Measurements from ENCODE around the gene MYF5. TPM values are rescaled to one million over a fixed set of nuclear protein-coding genes. Genes with fewer than 3 reads are reported as not detected.

Gene MYF5
- total RNA-seq, 1 experiment from 2014 or later, result not detected

DNA sequence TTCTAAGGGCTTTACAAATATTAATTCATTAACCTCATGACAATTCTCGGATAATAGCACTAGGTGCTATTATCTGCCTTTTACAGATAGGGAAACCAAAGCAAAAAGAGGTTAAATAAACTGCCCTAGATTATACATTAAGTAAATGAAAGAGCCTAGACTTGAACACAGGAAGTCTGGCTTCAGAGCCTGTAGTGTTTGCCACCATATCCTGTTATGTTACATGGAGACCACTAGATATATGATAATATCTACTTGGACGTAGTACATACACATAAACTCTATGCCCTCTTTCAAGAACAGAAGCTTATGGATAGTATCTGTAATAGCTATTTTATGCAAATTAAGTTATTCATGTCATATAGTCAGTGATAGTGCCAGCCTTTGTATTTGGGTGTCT, 26.2 kb upstream of the MYF5 start (continued):
- TF ChIP-seq FOXK1 (CRISPR knock-in tag; IDR thresholded peaks at IDR 0.05), result no peak
- TF ChIP-seq ZNF671 (CRISPR knock-in tag; IDR thresholded peaks at IDR 0.05), result no peak
- TF ChIP-seq TEAD4 (CRISPR knock-in tag; IDR thresholded peaks at IDR 0.05), result no peak
- TF ChIP-seq, protein P1, sequence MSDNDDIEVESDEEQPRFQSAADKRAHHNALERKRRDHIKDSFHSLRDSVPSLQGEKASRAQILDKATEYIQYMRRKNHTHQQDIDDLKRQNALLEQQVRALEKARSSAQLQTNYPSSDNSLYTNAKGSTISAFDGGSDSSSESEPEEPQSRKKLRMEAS (CRISPR knock-in tag; IDR thresholded peaks at IDR 0.05), result no peak

DNA sequence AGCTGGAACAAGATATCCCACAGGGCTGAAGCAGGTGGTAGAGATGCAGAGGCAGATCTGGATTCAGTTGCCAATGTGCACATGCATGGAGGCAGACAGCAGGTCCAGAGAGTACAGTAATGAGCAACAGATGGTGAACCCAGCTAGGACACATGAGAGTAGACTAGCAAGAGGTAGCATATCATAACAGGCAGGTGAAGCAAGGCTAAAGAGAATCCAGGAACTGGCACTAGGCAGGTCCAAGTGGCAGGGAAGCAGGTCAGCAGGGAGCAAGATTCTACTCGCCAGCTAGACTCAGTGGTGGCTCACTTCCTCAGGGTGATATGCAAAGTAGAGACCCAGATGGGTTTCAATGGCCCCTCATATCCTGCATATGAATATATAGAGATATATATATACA, 24.6 kb upstream of the MYF5 start:
- ATAC-seq (no peak), DNase-seq (ENCODE audit: low spot score) (no peak)
- Mint-ChIP-seq H3K27me3 (ENCODE audit: low read depth) (no peaks in the 10 kb centered on the region), H3K4me3 (no peak overlapping the region), H3K4me1 (peaks cover 4% of the 10 kb centered on the region; the same call in 1 of the 2 replicates), H3K9me3 (peaks cover 2% of the 10 kb centered on the region), H3K36me3 (no peaks in the 10 kb centered on the region), H3K27ac (no peak overlapping the region)
- TF ChIP-seq, protein P2, sequence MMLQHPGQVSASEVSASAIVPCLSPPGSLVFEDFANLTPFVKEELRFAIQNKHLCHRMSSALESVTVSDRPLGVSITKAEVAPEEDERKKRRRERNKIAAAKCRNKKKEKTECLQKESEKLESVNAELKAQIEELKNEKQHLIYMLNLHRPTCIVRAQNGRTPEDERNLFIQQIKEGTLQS (CRISPR knock-in tag; conservative IDR thresholded peaks at IDR 0.05), result no peak
- TF ChIP-seq, protein P3, sequence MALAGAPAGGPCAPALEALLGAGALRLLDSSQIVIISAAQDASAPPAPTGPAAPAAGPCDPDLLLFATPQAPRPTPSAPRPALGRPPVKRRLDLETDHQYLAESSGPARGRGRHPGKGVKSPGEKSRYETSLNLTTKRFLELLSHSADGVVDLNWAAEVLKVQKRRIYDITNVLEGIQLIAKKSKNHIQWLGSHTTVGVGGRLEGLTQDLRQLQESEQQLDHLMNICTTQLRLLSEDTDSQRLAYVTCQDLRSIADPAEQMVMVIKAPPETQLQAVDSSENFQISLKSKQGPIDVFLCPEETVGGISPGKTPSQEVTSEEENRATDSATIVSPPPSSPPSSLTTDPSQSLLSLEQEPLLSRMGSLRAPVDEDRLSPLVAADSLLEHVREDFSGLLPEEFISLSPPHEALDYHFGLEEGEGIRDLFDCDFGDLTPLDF (CRISPR knock-in tag; IDR thresholded peaks at IDR 0.05), result no peak
- TF ChIP-seq NR2C2 (CRISPR knock-in tag; IDR thresholded peaks at IDR 0.05) (no peak), TP53 (CRISPR knock-in tag; IDR thresholded peaks at IDR 0.05) (no peak), ZNF423 (CRISPR knock-in tag; IDR thresholded peaks at IDR 0.05) (no peak), GTF2I (CRISPR knock-in tag; conservative IDR thresholded peaks at IDR 0.05) (no peak), ZNF416 (CRISPR knock-in tag; IDR thresholded peaks at IDR 0.05) (no peak), RORB (CRISPR knock-in tag; IDR thresholded peaks at IDR 0.05) (no peak), ATF1 (CRISPR knock-in tag; IDR thresholded peaks at IDR 0.05) (no peak), ESRRA (CRISPR knock-in tag; IDR thresholded peaks at IDR 0.05; ENCODE audit: borderline replicate concordance) (no peak), ELF4 (CRISPR knock-in tag; IDR thresholded peaks at IDR 0.05; ENCODE audit: low read depth) (no peak), JAZF1 (CRISPR knock-in tag; IDR thresholded peaks at IDR 0.05) (no peak)
- TF ChIP-seq, protein P4, sequence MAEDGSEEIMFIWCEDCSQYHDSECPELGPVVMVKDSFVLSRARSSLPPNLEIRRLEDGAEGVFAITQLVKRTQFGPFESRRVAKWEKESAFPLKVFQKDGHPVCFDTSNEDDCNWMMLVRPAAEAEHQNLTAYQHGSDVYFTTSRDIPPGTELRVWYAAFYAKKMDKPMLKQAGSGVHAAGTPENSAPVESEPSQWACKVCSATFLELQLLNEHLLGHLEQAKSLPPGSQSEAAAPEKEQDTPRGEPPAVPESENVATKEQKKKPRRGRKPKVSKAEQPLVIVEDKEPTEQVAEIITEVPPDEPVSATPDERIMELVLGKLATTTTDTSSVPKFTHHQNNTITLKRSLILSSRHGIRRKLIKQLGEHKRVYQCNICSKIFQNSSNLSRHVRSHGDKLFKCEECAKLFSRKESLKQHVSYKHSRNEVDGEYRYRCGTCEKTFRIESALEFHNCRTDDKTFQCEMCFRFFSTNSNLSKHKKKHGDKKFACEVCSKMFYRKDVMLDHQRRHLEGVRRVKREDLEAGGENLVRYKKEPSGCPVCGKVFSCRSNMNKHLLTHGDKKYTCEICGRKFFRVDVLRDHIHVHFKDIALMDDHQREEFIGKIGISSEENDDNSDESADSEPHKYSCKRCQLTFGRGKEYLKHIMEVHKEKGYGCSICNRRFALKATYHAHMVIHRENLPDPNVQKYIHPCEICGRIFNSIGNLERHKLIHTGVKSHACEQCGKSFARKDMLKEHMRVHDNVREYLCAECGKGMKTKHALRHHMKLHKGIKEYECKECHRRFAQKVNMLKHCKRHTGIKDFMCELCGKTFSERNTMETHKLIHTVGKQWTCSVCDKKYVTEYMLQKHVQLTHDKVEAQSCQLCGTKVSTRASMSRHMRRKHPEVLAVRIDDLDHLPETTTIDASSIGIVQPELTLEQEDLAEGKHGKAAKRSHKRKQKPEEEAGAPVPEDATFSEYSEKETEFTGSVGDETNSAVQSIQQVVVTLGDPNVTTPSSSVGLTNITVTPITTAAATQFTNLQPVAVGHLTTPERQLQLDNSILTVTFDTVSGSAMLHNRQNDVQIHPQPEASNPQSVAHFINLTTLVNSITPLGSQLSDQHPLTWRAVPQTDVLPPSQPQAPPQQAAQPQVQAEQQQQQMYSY (CRISPR knock-in tag; IDR thresholded peaks at IDR 0.05), result no peak
- CTCF ChIA-PET, result interaction anchor here (0.7 kb wide), 1 partner anchor 11 kb away, joined by 3 read pairs; no protein-coding TSS in a partner anchor
- POLR2A ChIA-PET, result no interaction called here

DNA sequence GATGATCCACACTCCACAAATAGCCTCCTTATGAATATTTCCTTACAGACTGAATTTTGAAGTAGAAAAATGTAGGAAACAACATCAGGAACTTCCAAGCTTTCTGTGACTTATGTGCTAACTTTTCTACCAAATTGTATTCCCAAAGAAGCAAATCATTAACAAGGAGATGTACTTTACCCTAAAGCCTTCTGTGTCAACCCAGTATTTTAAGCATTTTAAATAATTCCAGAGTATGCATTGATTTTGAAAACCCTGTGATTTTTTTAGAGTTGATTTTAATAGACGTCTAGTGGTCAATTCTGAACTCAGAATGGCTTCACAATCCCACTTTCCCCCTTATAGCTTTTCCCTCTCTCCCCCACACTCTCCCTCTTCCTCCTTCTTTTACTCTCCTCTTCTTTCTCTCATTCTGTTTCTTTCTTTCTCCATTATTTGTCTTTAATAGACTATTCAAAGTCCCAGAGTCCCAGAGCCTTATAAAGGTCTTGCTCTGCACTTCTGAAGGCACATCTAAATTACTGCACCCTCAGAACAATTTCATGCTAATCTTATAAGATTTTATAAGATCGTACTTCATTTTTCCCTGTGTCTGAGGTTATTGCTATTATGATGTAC, 19.3 kb upstream of the MYF5 start:
- Mint-ChIP-seq H3K27ac (no peak overlapping the region), H3K4me3 (no peak overlapping the region), H3K27me3 (ENCODE audit: low read depth) (0 out of 2 replicates have a peak, but pooled peaks cover under 1% of the 10 kb centered on the region)
- TF ChIP-seq, protein P5, sequence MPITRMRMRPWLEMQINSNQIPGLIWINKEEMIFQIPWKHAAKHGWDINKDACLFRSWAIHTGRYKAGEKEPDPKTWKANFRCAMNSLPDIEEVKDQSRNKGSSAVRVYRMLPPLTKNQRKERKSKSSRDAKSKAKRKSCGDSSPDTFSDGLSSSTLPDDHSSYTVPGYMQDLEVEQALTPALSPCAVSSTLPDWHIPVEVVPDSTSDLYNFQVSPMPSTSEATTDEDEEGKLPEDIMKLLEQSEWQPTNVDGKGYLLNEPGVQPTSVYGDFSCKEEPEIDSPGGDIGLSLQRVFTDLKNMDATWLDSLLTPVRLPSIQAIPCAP (CRISPR knock-in tag; IDR thresholded peaks at IDR 0.05), result no peak
- TF ChIP-seq, protein P2 (CRISPR knock-in tag; conservative IDR thresholded peaks at IDR 0.05), result no peak
- no peak for TF ChIP-seq HMGA2 (CRISPR knock-in tag; IDR thresholded peaks at IDR 0.05)
- no peak for TF ChIP-seq TEAD4 (CRISPR knock-in tag; IDR thresholded peaks at IDR 0.05)
- TF ChIP-seq CREM (CRISPR knock-in tag; IDR thresholded peaks at IDR 0.05), result no peak
- TF ChIP-seq, protein P6, sequence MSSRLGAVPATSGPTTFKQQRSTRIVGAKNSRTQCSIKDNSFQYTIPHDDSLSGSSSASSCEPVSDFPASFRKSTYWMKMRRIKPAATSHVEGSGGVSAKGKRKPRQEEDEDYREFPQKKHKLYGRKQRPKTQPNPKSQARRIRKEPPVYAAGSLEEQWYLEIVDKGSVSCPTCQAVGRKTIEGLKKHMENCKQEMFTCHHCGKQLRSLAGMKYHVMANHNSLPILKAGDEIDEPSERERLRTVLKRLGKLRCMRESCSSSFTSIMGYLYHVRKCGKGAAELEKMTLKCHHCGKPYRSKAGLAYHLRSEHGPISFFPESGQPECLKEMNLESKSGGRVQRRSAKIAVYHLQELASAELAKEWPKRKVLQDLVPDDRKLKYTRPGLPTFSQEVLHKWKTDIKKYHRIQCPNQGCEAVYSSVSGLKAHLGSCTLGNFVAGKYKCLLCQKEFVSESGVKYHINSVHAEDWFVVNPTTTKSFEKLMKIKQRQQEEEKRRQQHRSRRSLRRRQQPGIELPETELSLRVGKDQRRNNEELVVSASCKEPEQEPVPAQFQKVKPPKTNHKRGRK (CRISPR knock-in tag; IDR thresholded peaks at IDR 0.05; ENCODE audit: borderline replicate concordance), result no peak
- TF ChIP-seq ZBTB21 (CRISPR knock-in tag; IDR thresholded peaks at IDR 0.05; ENCODE audit: borderline replicate concordance), result no peak
- TF ChIP-seq JUN (CRISPR knock-in tag; IDR thresholded peaks at IDR 0.05), result no peak
- TF ChIP-seq, protein P7, sequence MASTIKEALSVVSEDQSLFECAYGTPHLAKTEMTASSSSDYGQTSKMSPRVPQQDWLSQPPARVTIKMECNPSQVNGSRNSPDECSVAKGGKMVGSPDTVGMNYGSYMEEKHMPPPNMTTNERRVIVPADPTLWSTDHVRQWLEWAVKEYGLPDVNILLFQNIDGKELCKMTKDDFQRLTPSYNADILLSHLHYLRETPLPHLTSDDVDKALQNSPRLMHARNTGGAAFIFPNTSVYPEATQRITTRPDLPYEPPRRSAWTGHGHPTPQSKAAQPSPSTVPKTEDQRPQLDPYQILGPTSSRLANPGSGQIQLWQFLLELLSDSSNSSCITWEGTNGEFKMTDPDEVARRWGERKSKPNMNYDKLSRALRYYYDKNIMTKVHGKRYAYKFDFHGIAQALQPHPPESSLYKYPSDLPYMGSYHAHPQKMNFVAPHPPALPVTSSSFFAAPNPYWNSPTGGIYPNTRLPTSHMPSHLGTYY (CRISPR knock-in tag; IDR thresholded peaks at IDR 0.05), result no peak
- TF ChIP-seq CREB1 (CRISPR knock-in tag; IDR thresholded peaks at IDR 0.05), result no peak

More for the DNA sequence above, 19.3 kb upstream of the MYF5 start:
- POLR2A ChIA-PET, result no interaction called here
- Mint-ChIP-seq H3K36me3 (no peaks in the 10 kb centered on the region), H3K9me3 (no peaks in the 10 kb centered on the region), H3K4me1 (peaks cover under 1% of the 10 kb centered on the region)
- no peak for ATAC-seq
- CTCF ChIA-PET, result interaction anchor here (1.8 kb wide), 1 partner anchor 13 kb away, joined by 5 read pairs; no protein-coding TSS in a partner anchor
- DNase-seq (ENCODE audit: low spot score), result no peak
